GM12878 (cell line): ENCODE results near the gene SLC25A29. TPM values are rescaled to one million over a fixed set of nuclear protein-coding genes. Genes with fewer than 3 reads are reported as not detected.

ENCODE experiments used
- ATAC-seq: fragments of 200-7000 bp; cut with Tn5 transposase; 3 replicates; pipeline ENCODE4 v1.9.1; 2020; ENCODE audit warnings: mild to moderate bottlenecking, moderate library complexity
- BruUV-seq: library from RNA; stranded (reverse); fragments of 400-500 nt; replicated peaks from 2 replicates; lab custom pipeline; 2021; lab: Mats Ljungman, UMichigan
- CTCF ChIA-PET: fragments of 300-600 bp; sonication (Branson Sonifier 250); formaldehyde crosslinking; extraction: SDS; loops from one replicate; lab custom pipeline; 2021; ENCODE audit warnings: inconsistent platforms; lab: Yijun Ruan, JAX
- POLR2A ChIA-PET: fragments of 350-600 bp; formaldehyde crosslinking; extraction: SDS; loops from one replicate; lab custom pipeline; 2021; ENCODE audit warnings: inconsistent platforms; lab: Charles Lee
- RAD21 ChIA-PET: fragments of 300-600 bp; sonication (Branson Sonifier 250); formaldehyde crosslinking; loops from one replicate; lab custom pipeline; 2023; ENCODE audit warnings: antibody characterized with exemption; ENCODE audit not compliant: unreplicated experiment; lab: Charles Lee
- SMC1A ChIA-PET: fragments of 300-600 bp; sonication (Branson Sonifier 250); formaldehyde crosslinking; loops from one replicate; lab custom pipeline; 2023; ENCODE audit not compliant: unreplicated experiment, uncharacterized antibody; lab: Charles Lee
- DNase-seq: peaks from one replicate; pipeline ENCODE4 v3.0.0-alpha.2; 2011; ENCODE audit warnings: low read depth, low spot score
- FAIRE-seq: peaks from 3 replicates; lab custom pipeline; 2011; peaks lifted over from hg19 to GRCh38; lab: Jason Lieb, UNC
- H2AFZ ChIP-seq: 2 replicates; pipeline ENCODE4 v1.6.0; 2011; ENCODE audit warnings: low read depth, low read length, control low read depth; ENCODE audit not compliant: control insufficient read depth
- H3K27ac ChIP-seq: 2 replicates; pipeline ENCODE4 v1.5.1; 2011; ENCODE audit warnings: control low read depth; ENCODE audit not compliant: control insufficient read depth, insufficient read depth
- H3K27me3 ChIP-seq, 2 experiments: replicated peaks in 1 of 2; 2 replicates each; pipeline versions ENCODE4 v1.6.0 to v1.6.1; 2011; ENCODE audit warnings: low read length in 1 of 2; ENCODE audit not compliant: control insufficient read depth in 2 of 2, insufficient read depth in 2 of 2
- H3K36me3 ChIP-seq, 2 experiments: 2 replicates each; pipeline ENCODE4 v1.5.1; 2011; ENCODE audit warnings: low read length in 1 of 2; ENCODE audit not compliant: control insufficient read depth in 2 of 2, insufficient read depth in 2 of 2
- H3K4me1 ChIP-seq: 2 replicates; pipeline ENCODE4 v1.6.1; 2011; ENCODE audit warnings: mild to moderate bottlenecking, low read length, moderate library complexity, mixed read lengths; ENCODE audit not compliant: control insufficient read depth, insufficient read depth
- H3K4me2 ChIP-seq: 2 replicates; pipeline ENCODE4 v1.6.0; 2011; ENCODE audit warnings: control low read depth; ENCODE audit not compliant: control insufficient read depth, insufficient read depth
- H3K4me3 ChIP-seq: fragments of 200-600 bp; sonication (generic); 2 replicates; pipeline ENCODE4 v1.5.1; 2016
- H3K79me2 ChIP-seq: 2 replicates; pipeline ENCODE4 v1.6.0; 2011; ENCODE audit warnings: low read length; ENCODE audit not compliant: control insufficient read depth, insufficient read depth
- H3K9ac ChIP-seq: 2 replicates; pipeline ENCODE4 v1.8.0; 2011; ENCODE audit warnings: low read length, control low read depth, mixed read lengths; ENCODE audit not compliant: control insufficient read depth, insufficient read depth
- H3K9me3 ChIP-seq: replicated peaks from 3 replicates; pipeline ENCODE4 v1.5.1; 2011; ENCODE audit warnings: mild to moderate bottlenecking, low read length; ENCODE audit not compliant: control insufficient read depth, insufficient read depth
- H4K20me1 ChIP-seq: 2 replicates; pipeline ENCODE4 v1.6.0; 2011; ENCODE audit not compliant: control insufficient read depth, insufficient read depth
- BHLHE40 ChIP-seq, 2 experiments: fragments of 450-650 bp in 1 of 2; IDR thresholded peaks; 2 replicates each; pipeline ENCODE4 v1.6.1; 2011 to 2017; ENCODE audit warnings: low read depth in 2 of 2, borderline replicate concordance in 1 of 2, improper control_type of control experiment in 1 of 2, low read length in 1 of 2, mild to moderate bottlenecking in 1 of 2
- CBFB ChIP-seq: IDR thresholded peaks from 2 replicates; pipeline ENCODE4 v1.6.1; 2016; ENCODE audit warnings: antibody characterized with exemption, low read depth
- GATAD2B ChIP-seq: fragments of 450-650 bp; conservative IDR thresholded peaks from 2 replicates; pipeline ENCODE4 v1.6.1; 2017; ENCODE audit warnings: low read depth, mild to moderate bottlenecking, moderate library complexity
- IKZF1 ChIP-seq: fragments of 450-650 bp; conservative IDR thresholded peaks from 2 replicates; pipeline ENCODE4 v1.6.1; 2017; ENCODE audit warnings: antibody characterized with exemption, mild to moderate bottlenecking
- KLF5 ChIP-seq: fragments of 450-650 bp; IDR thresholded peaks from 2 replicates; pipeline ENCODE4 v1.6.1; 2014; ENCODE audit warnings: mild to moderate bottlenecking; ENCODE audit not compliant: partially characterized antibody
- LARP7 ChIP-seq: fragments of 450-650 bp; IDR thresholded peaks from 2 replicates; pipeline ENCODE4 v1.6.1; 2017; ENCODE audit warnings: mild to moderate bottlenecking
- POLR2AphosphoS5 ChIP-seq: IDR thresholded peaks from 2 replicates; pipeline ENCODE4 v1.6.1; 2011; ENCODE audit warnings: mild to moderate bottlenecking, low read length, inconsistent platforms
- REST ChIP-seq: IDR thresholded peaks from 2 replicates; pipeline ENCODE4 v1.6.1; 2012; ENCODE audit warnings: mild to moderate bottlenecking, low read depth, low read length
- SREBF2 ChIP-seq: IDR thresholded peaks from 2 replicates; pipeline ENCODE4 v1.6.1; 2012; ENCODE audit warnings: mild to moderate bottlenecking, low read length
- YY1 ChIP-seq: IDR thresholded peaks from 2 replicates; pipeline ENCODE4 v1.6.1; 2011; ENCODE audit warnings: low read depth, mild to moderate bottlenecking, low read length
- WGBS: methylation state at CpG from one replicate; pipeline ENCODE4 v1.1.6; 2016; ENCODE audit warnings: low lambda C conversion rate; ENCODE audit not compliant: insufficient replicate concordance, insufficient coverage; ENCODE audit errors: missing lambda C conversion rate; 5-methylcytosine and 5-hydroxymethylcytosine counted together
- in situ Hi-C: fragments of 300-500 bp; cut with MboI; formaldehyde crosslinking; loops from 9 replicates; pipeline ENCODE4 v1.14.3; 2018; ENCODE audit warnings: mixed read lengths
- intact Hi-C: fragments of 100-400 bp; cut with micrococcal nuclease; formaldehyde crosslinking; loops from one replicate; pipeline ENCODE4 v1.14.2; 2022; ENCODE audit not compliant: unreplicated experiment
- polyA plus RNA-seq, 11 experiments: library from polyadenylated mRNA; depleted of rRNA in 4 of 11; unstranded in 6 of 11; stranded (reverse) in 5 of 11; fragments of >200 nt; fragmentation: Nextera tagmentation in 4 of 11; fragmentation: Illumina TruSeq in 1 of 11; extraction: Ambion mirVana in 4 of 11; extraction: Trizol in 1 of 11; gene quantifications; 1 replicate in 1 of 11; 2 replicates in 10 of 11; pipeline versions ENCODE4 v1.2.1 to v1.2.3, GENCODE V29; 2011 to 2016; ENCODE audit warnings: inconsistent platforms in 2 of 11, missing spikeins in 2 of 11, low read depth in 1 of 11
- total RNA-seq, 4 experiments: library from RNA; depleted of rRNA in 3 of 4; stranded (reverse); fragments of >200 nt in 3 of 4; fragmentation: Illumina TruSeq in 1 of 4; extraction: Trizol in 1 of 4; gene quantifications; 2 replicates each; pipeline versions ENCODE4 v1.2.1 to v1.2.3, GENCODE V29; 2013 to 2021

Gene SLC25A29
- total and polyA plus RNA-seq, 10 of the 15 experiments (the other 5 are each of a cell fraction or from before 2014, with no cell fraction given), result 0.42 to 13.3 (median 4.0) TPM; not detected in 1

GRCh38 chr14:100307766-100308426 lies 1.7 kb upstream of the SLC25A29 start:
- 95% methylated on average over 5 of the region's 5 CpGs for WGBS
- Histone ChIP-seq H4K20me1 (no peaks in the 10 kb centered on the region), H3K36me3 (no peaks in the 10 kb centered on the region), H3K27ac (no peak overlapping the region), H3K9ac (no peak overlapping the region), H2AFZ (no peak overlapping the region), H3K9me3 (no peaks in the 10 kb centered on the region), H3K4me1 (no peaks in the 10 kb centered on the region), H3K27me3 (peaks cover 0 to 7% of the 10 kb centered on the region in 2 experiments; a peak in 1 of 4 replicates), H3K4me2 (no peak overlapping the region), H3K4me3 (no peak overlapping the region), H3K79me2 (no peaks in the 10 kb centered on the region)
- DNase-seq (no peak), FAIRE-seq (no peak), ATAC-seq (no peak)
- no TSS peak for BruUV-seq
- CTCF ChIA-PET, result interaction anchor here (3.9 kb wide), 1 partner anchor 69 kb away, joined by 24 read pairs; the partner anchor contains the start of gene WDR25
- POLR2A ChIA-PET, result interaction anchor here (0.6 kb wide), 1 partner anchor 65 kb away, joined by 3 read pairs; no protein-coding TSS in a partner anchor
- SMC1A ChIA-PET, result interaction anchor here (1.2 kb wide), 1 partner anchor 61 kb away, joined by 3 read pairs; no protein-coding TSS in a partner anchor
- TF ChIP-seq CBFB, result no peak
- RAD21 ChIA-PET, result interaction anchor here (1.2 kb wide), 1 partner anchor 67 kb away, joined by 3 read pairs; a partner anchor contains a TSS
- in situ Hi-C loops (no loop called here), intact Hi-C loops (no loop called here)

- ATAC-seq, result peak; percentile 3; the same call in 2 of the 3 replicates
- CTCF ChIA-PET, result interaction anchor here (0.7 kb wide), 1 partner anchor 12 kb away, joined by 3 read pairs; no protein-coding TSS in a partner anchor
- Histone ChIP-seq H3K4me2 (peak overlapping the region; percentile 97), H4K20me1 (no peaks in the 10 kb centered on the region), H3K9ac (peak overlapping the region; percentile 55), H3K9me3 (no peaks in the 10 kb centered on the region), H3K27me3 (peaks cover 0 to 7% of the 10 kb centered on the region in 2 experiments; a peak in 1 of 4 replicates), H2AFZ (peak overlapping the region; percentile 92), H3K36me3 (no peaks in the 10 kb centered on the region), H3K4me3 (peak overlapping the region; percentile 85), H3K4me1 (no peaks in the 10 kb centered on the region), H3K79me2 (no peaks in the 10 kb centered on the region), H3K27ac (no peak overlapping the region)
- in situ Hi-C loops (no loop called here), intact Hi-C loops (loop anchor here (1.0 kb wide), 1 partner anchor 69 kb away; the partner anchor contains the start of gene WDR25)
- no peak for DNase-seq
- WGBS, result 19% methylated on average over 48 of the region's 49 CpGs
- RAD21 ChIA-PET, result no interaction called here
- SMC1A ChIA-PET, result no interaction called here
- FAIRE-seq, result no peak
- no TSS peak for BruUV-seq
- TF ChIP-seq KLF5 (no peak), BHLHE40 (IDR thresholded peaks at IDR 0.05; ENCODE audit: borderline replicate concordance in 1 of 2, low read depth in 2 of 2, low read length in 1 of 2) (peak in 1 of 2 experiments; percentile 3; a peak in 1 of 4 replicates), LARP7 (0 out of 2 replicates have a peak, but pooled peaks have one; percentile 6), YY1 (0 out of 2 replicates have a peak, but pooled peaks have one; percentile 1), POLR2AphosphoS5 (no peak), IKZF1 (no peak), REST (no peak), GATAD2B (peak; percentile 51; the same call in 1 of the 2 replicates), SREBF2 (no peak)
- POLR2A ChIA-PET, result no interaction called here
Measured at GRCh38 chr14:100306998-100307765, 938 bp upstream of the SLC25A29 start.
